Measurements from ENCODE around the gene ARRDC5. TPM values are rescaled to one million over a fixed set of nuclear protein-coding genes. Genes with fewer than 3 reads are reported as not detected.
"Not testable (repeated sequence)": the region's sequence is repeated elsewhere in the genome, so short reads cannot be mapped to it uniquely, and the experiment has no call there.

The ARRDC5 gene
- total RNA-seq, 2 experiments from 2014 or later = 0.55 to 0.81 TPM

DNA sequence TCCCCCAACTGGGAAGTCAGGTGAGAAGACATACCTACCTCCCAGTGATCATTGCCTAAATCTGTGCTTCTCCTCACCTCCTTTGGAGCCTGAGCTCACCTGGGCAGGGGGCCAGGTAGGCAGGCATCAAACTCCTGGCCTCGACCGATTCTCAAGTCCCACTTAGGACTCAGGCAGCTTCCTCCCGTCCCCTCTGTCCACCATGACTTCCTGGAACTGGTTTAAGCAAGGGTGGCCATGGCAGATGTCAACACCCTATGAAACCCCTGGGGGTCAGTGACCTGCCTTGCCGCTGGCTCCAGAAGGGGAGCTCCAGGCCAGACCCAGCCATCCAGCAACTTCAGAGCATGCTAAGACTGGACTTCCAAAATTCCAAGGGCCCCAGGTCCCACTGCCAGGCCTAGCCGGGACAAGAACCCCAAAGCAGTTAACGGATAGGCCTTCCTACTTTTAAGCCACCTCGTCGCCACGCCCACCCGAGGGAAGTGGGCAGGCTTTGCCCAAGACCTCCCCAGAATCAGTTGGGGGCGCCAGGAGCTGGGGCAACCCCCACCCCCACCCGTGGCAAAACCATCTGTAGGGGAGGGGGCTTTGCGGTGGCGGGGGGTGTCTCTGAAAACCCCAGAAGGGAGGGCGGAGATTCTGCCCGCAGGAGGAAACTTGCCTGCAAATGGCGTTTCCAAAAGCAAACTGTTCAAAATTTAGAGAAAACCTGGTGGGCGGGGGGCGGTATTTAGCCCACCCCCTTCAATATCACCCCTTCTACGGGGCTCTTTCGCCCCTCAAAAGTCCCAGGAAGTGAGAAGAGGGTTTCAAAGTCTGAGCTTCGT lies 35.9 kb downstream of the ARRDC5 start:
- Mint-ChIP-seq H3K4me1 (ENCODE audit: low read depth) (peaks cover 22% of the 10 kb centered on the region), H3K4me3 (peak overlapping the region; percentile 79), H3K27ac (peak overlapping the region; percentile 60), H3K36me3 (ENCODE audit: low read depth) (no peaks in the 10 kb centered on the region), H3K27me3 (ENCODE audit: low read depth) (peaks cover 2% of the 10 kb centered on the region), H3K9me3 (ENCODE audit: insufficient read depth) (no peaks in the 10 kb centered on the region)
- CTCF ChIA-PET = interaction anchor here (1.0 to 8.6 kb wide), 5 partner anchors 15 to 163 kb away, joined by 3 to 165 read pairs (median 8); no protein-coding TSS in a partner anchor
- POLR2A ChIA-PET = interaction anchor here (0.6 to 1.3 kb wide), 5 partner anchors 45 to 1595 kb away, joined by 3 to 6 read pairs (median 4); partner anchors contain the start of gene FEM1A
- no peak for ATAC-seq
- DNase-seq = peak; percentile 57

DNA sequence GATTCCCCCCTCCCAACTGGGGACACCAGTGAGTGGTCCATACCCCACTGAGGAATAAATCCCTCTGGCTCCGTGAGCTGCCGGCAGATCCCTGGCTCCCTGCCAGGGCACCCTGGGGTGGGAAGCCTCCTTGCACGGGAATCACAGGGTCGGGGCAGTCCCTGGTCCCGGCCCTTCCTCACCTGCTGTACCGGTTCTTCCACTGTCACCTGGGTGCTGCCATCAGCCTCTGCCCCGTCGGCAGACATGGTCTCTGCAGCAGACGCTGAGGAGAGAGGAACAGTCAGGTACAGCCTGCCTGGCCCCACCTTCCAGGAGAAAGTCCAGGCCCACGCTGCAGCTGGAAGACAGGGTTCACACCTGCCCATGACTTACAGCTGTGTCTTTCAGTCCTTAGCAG lies 41.5 kb downstream of the ARRDC5 start:
- Mint-ChIP-seq H3K27me3 (ENCODE audit: low read depth) (no peaks in the 10 kb centered on the region), H3K36me3 (ENCODE audit: low read depth) (no peaks in the 10 kb centered on the region), H3K9me3 (ENCODE audit: insufficient read depth) (no peaks in the 10 kb centered on the region), H3K4me1 (ENCODE audit: low read depth) (peaks cover 2% of the 10 kb centered on the region), H3K27ac (no peak overlapping the region), H3K4me3 (no peak overlapping the region)
- no peak for ATAC-seq
- ChIA-PET CTCF (no interaction called here), POLR2A (no interaction called here)
- no peak for DNase-seq

DNA sequence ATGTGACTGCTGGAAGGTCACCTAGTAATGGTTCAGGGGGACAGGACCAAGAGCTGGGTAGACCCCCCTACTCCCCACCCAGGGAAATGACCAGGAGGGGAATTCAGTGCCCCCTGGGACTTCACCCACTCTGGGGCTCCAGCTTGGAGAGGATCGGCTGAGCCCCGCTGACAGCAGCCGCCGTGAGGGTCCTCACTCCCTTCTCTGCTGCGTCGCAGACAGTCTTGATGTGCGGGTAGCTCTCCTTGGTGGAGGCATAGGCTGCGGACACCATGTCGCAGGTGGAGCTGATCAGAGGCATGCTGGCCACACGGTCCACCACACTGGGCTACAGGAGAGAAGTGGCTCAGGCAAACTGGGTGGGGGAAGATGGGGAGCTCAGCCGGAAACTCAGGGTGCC lies 43.0 kb downstream of the ARRDC5 start:
- POLR2A ChIA-PET = no interaction called here
- Mint-ChIP-seq H3K27me3 (ENCODE audit: low read depth) (no peaks in the 10 kb centered on the region), H3K4me3 (no peak overlapping the region), H3K36me3 (ENCODE audit: low read depth) (peaks cover 3% of the 10 kb centered on the region), H3K9me3 (ENCODE audit: insufficient read depth) (no peaks in the 10 kb centered on the region), H3K4me1 (ENCODE audit: low read depth) (peaks cover 2% of the 10 kb centered on the region), H3K27ac (no peak overlapping the region)
- ATAC-seq (no peak), DNase-seq (no peak)
- CTCF ChIA-PET = no interaction called here

DNA sequence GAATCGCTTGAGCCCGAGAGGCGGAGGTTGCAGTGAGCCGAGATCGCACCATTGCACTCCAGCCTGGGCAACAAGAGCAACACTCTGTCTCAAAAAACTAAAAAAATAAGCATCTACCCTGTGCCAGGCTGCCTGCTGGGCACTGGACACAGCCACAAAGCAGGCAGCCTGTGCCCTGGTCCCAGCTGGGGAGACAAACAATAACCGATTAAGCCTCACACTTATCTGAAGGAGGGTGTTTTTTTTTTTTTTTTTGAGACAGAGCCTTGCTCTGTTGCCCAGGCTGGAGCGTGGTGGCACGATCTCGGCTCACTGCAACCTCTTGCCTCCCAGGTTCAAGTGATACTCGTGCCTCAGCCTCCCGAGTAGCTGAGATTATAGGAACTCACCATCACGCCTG lies 46.2 kb downstream of the ARRDC5 start:
- H3K27me3 Mint-ChIP-seq (ENCODE audit: low read depth); ATAC-seq; H3K27ac Mint-ChIP-seq: not testable (repeated sequence)

DNA sequence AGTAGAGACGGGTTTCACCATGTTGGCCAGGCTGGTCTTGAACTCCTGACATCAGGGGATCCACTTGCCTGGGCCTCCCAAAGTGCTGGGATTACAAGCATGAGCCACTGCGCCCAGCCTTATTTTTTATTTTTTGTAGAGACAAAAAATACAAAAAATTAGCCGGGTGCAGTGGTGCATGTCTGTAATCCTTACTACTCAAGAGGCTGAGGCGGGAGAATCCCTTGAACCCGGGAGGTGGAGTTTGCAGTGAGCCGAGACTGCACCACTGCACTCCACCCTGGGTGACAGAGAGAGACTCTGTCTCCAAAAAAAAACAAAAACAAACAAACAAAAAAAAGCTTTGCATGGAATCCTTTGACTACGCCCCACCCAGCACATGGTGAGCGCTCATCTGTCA lies 49.2 kb downstream of the ARRDC5 start:
- H3K27ac Mint-ChIP-seq; ATAC-seq; POLR2A ChIA-PET; H3K4me3 Mint-ChIP-seq; H3K27me3 Mint-ChIP-seq (ENCODE audit: low read depth); H3K4me1 Mint-ChIP-seq (ENCODE audit: low read depth); H3K9me3 Mint-ChIP-seq (ENCODE audit: insufficient read depth); DNase-seq; H3K36me3 Mint-ChIP-seq (ENCODE audit: low read depth): not testable (repeated sequence)
- CTCF ChIA-PET = interaction anchor here (1.0 to 11.7 kb wide), 2 partner anchors 44 to 119 kb away, joined by 3 to 167 read pairs; no protein-coding TSS in a partner anchor

More for the DNA sequence above, 46.2 kb downstream of the ARRDC5 start:
- H3K4me1 Mint-ChIP-seq (ENCODE audit: low read depth); H3K36me3 Mint-ChIP-seq (ENCODE audit: low read depth); DNase-seq; H3K9me3 Mint-ChIP-seq (ENCODE audit: insufficient read depth); POLR2A ChIA-PET; H3K4me3 Mint-ChIP-seq: not testable (repeated sequence)
- CTCF ChIA-PET = interaction anchor here (11.7 kb wide), 1 partner anchor 47 kb away, joined by 167 read pairs; no protein-coding TSS in a partner anchor

DNA sequence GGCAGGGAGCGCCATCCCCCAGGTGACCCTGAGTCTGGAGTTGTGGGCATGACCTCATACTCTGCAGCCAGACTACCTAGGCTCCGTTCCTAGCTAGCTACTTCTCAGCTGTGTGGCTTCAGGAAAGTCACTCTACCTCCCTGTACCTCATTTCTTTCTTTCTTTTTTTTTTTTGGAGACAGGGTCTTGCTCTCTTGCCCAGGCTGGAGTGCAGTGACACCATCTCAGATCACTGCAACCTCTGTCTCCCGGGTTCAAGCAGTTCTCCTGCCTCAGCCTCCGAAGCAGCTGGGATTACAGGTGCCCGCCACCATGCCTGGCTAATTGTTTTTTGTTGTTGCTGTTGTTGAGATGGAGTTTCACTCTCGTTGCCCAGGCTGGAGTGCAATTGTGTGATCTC lies 50.2 kb downstream of the ARRDC5 start:
- no peak overlapping the region for H3K27ac Mint-ChIP-seq
- no peaks in the 10 kb centered on the region for H3K9me3 Mint-ChIP-seq (ENCODE audit: insufficient read depth)
- no peaks in the 10 kb centered on the region for H3K27me3 Mint-ChIP-seq (ENCODE audit: low read depth)
- POLR2A ChIA-PET = no interaction called here
- no peak overlapping the region for H3K4me3 Mint-ChIP-seq
- ATAC-seq (no peak), DNase-seq (no peak)
- peaks cover 2% of the 10 kb centered on the region for H3K4me1 Mint-ChIP-seq (ENCODE audit: low read depth)
- H3K36me3 Mint-ChIP-seq (ENCODE audit: low read depth) = peaks cover 6% of the 10 kb centered on the region
- CTCF ChIA-PET = interaction anchor here (1.0 to 11.7 kb wide), 7 partner anchors 11 to 179 kb away, joined by 3 to 167 read pairs (median 7); partner anchors contain the start of gene PLIN3

DNA sequence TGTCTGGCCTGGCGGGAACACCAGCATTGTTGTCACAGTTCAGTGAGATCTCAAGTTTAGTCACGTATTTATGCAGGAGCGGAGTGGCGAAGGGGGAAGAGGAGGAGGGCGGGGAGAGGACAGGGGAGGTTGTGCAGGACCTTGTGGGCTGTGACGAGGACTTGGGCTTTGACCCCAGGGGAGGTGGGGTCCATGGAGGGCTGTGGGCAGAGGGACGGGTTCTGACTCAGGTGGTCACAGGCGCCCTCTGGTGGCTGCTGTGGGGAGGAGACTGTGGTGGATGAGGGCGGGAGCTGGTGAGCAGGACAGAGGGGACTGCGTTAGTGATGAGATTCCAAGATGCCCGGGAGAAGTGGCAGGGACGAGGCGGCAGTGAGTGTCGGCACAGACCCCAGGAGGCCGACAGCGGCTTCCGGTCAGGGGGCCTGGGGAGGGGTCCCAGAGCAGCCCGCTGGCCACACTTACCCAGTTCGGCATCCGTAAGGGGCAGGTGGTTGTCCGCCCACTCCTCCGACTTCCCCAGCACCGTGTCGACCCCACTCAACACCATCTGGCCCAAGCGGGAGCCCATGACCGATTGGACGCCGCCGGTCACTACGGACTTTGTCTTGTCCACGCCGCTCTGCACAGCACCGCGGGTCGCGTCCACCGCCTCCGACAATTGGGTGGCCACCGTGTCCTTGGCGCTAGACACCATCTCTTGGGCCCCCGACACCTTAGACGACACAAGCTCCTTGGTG lies 51.0 kb downstream of the ARRDC5 start:
- CTCF ChIA-PET = interaction anchor here (0.6 to 11.7 kb wide), 19 partner anchors 8 to 180 kb away, joined by 3 to 167 read pairs (median 4); partner anchors contain the start of genes FEM1A and PLIN3
- no peak overlapping the region for H3K4me3 Mint-ChIP-seq
- H3K9me3 Mint-ChIP-seq (ENCODE audit: insufficient read depth) = no peaks in the 10 kb centered on the region
- DNase-seq (peak; percentile 80), ATAC-seq (peak; percentile 94)
- no peaks in the 10 kb centered on the region for H3K27me3 Mint-ChIP-seq (ENCODE audit: low read depth)
- H3K4me1 Mint-ChIP-seq (ENCODE audit: low read depth) = peaks cover 2% of the 10 kb centered on the region
- peaks cover 6% of the 10 kb centered on the region for H3K36me3 Mint-ChIP-seq (ENCODE audit: low read depth)
- POLR2A ChIA-PET = no interaction called here
- no peak overlapping the region for H3K27ac Mint-ChIP-seq

DNA sequence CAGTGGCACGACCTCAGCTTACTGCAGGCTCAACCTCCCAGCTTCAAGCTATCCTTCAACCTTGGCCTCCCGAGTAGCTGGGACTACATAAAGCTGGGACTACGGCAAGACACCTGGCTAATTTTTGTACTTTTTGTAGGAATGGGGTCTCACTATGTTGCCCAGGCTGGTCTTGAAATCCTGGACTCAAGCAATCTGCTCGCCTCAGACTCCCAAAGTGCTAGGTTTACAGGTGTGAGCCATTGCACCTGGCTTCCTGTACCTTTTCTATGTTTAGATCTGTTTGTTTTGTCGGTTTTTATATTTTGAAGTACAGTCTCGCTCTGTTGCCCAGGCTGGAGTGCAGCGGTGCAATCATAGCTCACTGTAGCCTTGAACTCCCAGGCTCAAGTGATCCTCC lies 53.7 kb downstream of the ARRDC5 start:
- ATAC-seq = no peak

DNA sequence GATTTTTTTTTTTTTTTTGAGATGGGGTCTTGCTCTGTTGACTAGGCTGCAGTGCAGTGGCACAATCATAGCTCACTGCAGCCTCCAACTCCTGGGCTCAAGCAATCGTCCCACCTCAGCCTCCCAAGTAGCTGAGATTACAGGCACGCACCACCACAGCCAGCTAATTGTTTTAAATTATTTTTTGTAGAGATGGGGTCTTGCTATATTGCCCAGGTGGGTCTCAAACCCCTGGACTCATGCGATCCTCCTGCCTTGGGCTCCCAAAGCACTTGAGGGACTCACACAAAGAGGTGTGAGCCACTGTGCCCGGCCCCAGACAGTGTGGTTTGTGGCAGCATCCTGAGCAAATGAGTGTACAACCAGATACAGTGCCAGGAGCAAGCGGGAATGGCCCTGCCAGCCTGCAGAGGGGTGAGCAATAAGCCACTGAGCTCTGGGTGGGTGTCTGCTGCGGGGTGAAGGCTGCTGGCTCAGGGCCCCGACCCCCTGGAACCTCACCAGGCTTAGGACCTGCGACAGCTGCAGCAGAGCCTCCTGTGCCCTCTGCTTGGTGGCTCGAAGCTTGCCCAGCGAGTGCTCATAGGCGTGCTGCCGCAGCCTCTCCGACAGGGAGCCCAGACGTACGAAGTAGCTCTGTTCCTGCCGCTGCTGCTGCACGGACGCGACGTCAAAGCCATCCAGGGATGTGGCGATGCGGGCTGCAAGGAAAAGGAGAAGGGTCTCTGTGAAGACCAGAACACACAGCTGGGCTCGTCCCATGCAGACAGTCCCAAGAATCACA lies 55.3 kb downstream of the ARRDC5 start:
- Mint-ChIP-seq H3K27ac (no peak overlapping the region), H3K9me3 (ENCODE audit: insufficient read depth) (no peaks in the 10 kb centered on the region), H3K36me3 (ENCODE audit: low read depth) (peaks cover 5% of the 10 kb centered on the region), H3K4me1 (ENCODE audit: low read depth) (peaks cover 2% of the 10 kb centered on the region), H3K27me3 (ENCODE audit: low read depth) (no peaks in the 10 kb centered on the region), H3K4me3 (no peak overlapping the region)
- POLR2A ChIA-PET = interaction anchor here (0.7 kb wide), 1 partner anchor 17 kb away, joined by 3 read pairs; no protein-coding TSS in a partner anchor
- CTCF ChIA-PET = interaction anchor here (1.0 to 11.7 kb wide), 2 partner anchors 35 to 38 kb away, joined by 3 to 167 read pairs; no protein-coding TSS in a partner anchor
- DNase-seq = no peak
- ATAC-seq = no peak

More for the DNA sequence above, 53.7 kb downstream of the ARRDC5 start:
- Mint-ChIP-seq H3K27me3 (ENCODE audit: low read depth) (no peaks in the 10 kb centered on the region), H3K4me3 (no peak overlapping the region), H3K9me3 (ENCODE audit: insufficient read depth) (no peaks in the 10 kb centered on the region), H3K27ac (no peak overlapping the region), H3K36me3 (ENCODE audit: low read depth) (peaks cover 5% of the 10 kb centered on the region), H3K4me1 (ENCODE audit: low read depth) (peaks cover 2% of the 10 kb centered on the region)
- ChIA-PET POLR2A (no interaction called here), CTCF (interaction anchor here (1.3 to 11.7 kb wide), 2 partner anchors 40 to 63 kb away, joined by 3 to 167 read pairs; no protein-coding TSS in a partner anchor)
- no peak for DNase-seq

DNA sequence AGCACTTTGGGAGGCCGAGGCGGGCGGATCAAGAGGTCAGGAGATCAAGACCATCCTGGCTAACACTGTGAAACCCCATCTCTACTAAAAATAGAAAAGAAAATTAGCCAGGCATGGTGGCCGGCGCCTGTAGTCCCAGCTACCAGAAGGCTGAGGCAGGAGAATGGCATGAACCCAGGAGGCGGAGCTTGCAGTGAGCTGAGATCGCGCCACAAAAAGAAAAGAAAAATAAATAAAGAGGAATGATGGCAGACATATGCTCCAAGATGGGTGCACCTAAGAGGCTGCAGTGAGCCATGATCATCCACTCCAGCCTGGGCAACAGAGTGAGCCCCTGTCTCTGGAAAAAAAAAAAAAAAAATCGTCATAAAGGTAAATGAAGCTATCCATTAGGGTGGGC lies 56.7 kb downstream of the ARRDC5 start:
- not testable (repeated sequence) for H3K4me1 Mint-ChIP-seq (ENCODE audit: low read depth); H3K27ac Mint-ChIP-seq; H3K27me3 Mint-ChIP-seq (ENCODE audit: low read depth); ATAC-seq; H3K36me3 Mint-ChIP-seq (ENCODE audit: low read depth); H3K9me3 Mint-ChIP-seq (ENCODE audit: insufficient read depth); DNase-seq; H3K4me3 Mint-ChIP-seq
- POLR2A ChIA-PET = interaction anchor here (0.6 kb wide), 1 partner anchor 108 kb away, joined by 3 read pairs; no protein-coding TSS in a partner anchor
- CTCF ChIA-PET = interaction anchor here (5.3 kb wide), 1 partner anchor 36 kb away, joined by 29 read pairs; no protein-coding TSS in a partner anchor
